GM20000 (cell line): Measurements from ENCODE around the gene ADAMTSL1.
A peak's percentile ranks its signal among the peaks of the same experiment; 100 is the strongest.

Experiments
- DNase-seq: peaks from one replicate; pipeline ENCODE4 v3.0.0; 2012; ENCODE audit warnings: low spot score
- CTCF ChIP-seq: IDR thresholded peaks from 2 replicates; pipeline ENCODE4 v1.5.1; 2012; ENCODE audit warnings: mild to moderate bottlenecking, control low read depth; ENCODE audit errors: extremely low read depth, missing control alignments

ADAMTSL1 gene

GRCh38 chr9:18755263-18755662 is 281.3 kb downstream of the ADAMTSL1 start:
- no peak for DNase-seq
- no peak for TF ChIP-seq CTCF

GRCh38 chr9:18756712-18757125 is 282.8 kb downstream of the ADAMTSL1 start:
- TF ChIP-seq CTCF: no peak

GRCh38 chr9:18759827-18760226 is 285.9 kb downstream of the ADAMTSL1 start:
- TF ChIP-seq CTCF: no peak
- DNase-seq: no peak

More at GRCh38 chr9:18756712-18757125, 282.8 kb downstream of the ADAMTSL1 start:
- no peak for DNase-seq

GRCh38 chr9:18761742-18762300 is 287.9 kb downstream of the ADAMTSL1 start:
- no peak for DNase-seq
- no peak for TF ChIP-seq CTCF

GRCh38 chr9:18766989-18767550 is 293.1 kb downstream of the ADAMTSL1 start:
- no peak for TF ChIP-seq CTCF
- no peak for DNase-seq

GRCh38 chr9:18768951-18769622 is 295.1 kb downstream of the ADAMTSL1 start:
- TF ChIP-seq CTCF: no peak
- peak; percentile 56 for DNase-seq

GRCh38 chr9:18770131-18770908 is 296.4 kb downstream of the ADAMTSL1 start:
- no peak for DNase-seq
- TF ChIP-seq CTCF: no peak
